ENCODE data around the gene RAB36. TPM values are rescaled to one million over a fixed set of nuclear protein-coding genes. Genes with fewer than 3 reads are reported as not detected.

Gene RAB36
- polyA plus RNA-seq, 1 donor from 2014 or later = 3.2 TPM

DNA sequence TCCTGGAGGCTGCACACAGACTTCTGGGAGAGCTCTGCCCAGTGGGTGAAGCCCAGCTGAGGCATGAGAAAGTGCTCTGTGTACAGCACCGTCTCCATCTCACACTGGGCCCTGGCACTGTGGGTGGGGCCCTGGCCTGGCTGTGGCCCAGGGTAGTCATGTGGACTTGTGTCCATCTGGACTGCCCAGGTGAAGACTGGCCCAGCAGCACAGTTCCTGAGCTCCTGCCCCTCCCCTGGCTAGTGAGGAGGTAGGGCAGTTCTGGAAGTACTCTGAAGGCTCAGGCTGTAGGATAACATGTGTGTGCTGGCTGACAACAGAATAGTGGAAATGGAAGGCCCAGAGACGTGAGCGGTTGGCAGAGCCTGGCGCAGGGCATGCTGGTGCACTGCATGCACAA, 38.9 kb upstream of the RAB36 start:
- Histone ChIP-seq H3K27me3 (ENCODE audit: insufficient read depth, low read depth, low read length) (no peaks in the 10 kb centered on the region), H3K9me2 (ENCODE audit: insufficient read depth, low read length) (no peaks in the 10 kb centered on the region), H3K4me2 (ENCODE audit: low read length) (no peak overlapping the region), H3F3A (ENCODE audit: insufficient read depth, low read length, poor library complexity, severe bottlenecking) (no peaks in the 10 kb centered on the region), H4K20me1 (ENCODE audit: insufficient read depth) (no peaks in the 10 kb centered on the region), H3K9me3 (ENCODE audit: low read length) (no peaks in the 10 kb centered on the region), H3K79me2 (replicated peaks; ENCODE audit: insufficient read depth, low read length) (no peaks in the 10 kb centered on the region), H3K4me3 (ENCODE audit: low read length) (no peak overlapping the region), H2AFZ (ENCODE audit: low read depth, low read length) (no peak overlapping the region), H3K9ac (ENCODE audit: low read length) (no peak overlapping the region), H3K27ac (ENCODE audit: low read length) (no peak overlapping the region), H3K36me3 (ENCODE audit: insufficient read depth, low read length) (no peaks in the 10 kb centered on the region)
- no peak for TF ChIP-seq EZH2 (IDR thresholded peaks at IDR 0.05; ENCODE audit: borderline replicate concordance, insufficient read depth, low read length, poor library complexity, severe bottlenecking)

DNA sequence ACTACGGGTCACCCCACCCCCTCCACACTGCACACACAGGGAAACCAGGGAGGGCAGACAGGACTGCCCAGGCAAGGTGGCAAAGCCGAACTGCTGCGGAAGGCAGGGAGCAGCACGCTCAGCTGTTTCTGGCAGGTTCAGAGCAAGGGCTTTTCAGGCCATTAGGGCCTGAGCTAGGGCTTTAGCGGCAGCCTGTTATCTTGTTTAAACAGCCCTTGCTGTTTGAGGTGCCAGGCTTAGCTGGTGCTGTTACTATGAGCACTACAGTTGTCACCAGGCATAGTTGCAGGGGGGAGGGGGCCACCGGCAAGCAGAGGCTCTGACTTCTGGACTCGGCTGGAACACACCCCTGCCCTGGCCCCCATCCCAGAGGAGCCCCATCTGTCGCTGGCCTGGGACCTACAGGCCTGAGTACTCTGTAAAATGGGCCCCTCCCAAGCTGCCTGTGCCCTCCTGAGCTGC, 38.3 kb upstream of the RAB36 start:
- no peak overlapping the region for H3K4me2 ChIP-seq (ENCODE audit: low read length)
- H3K4me3 ChIP-seq (ENCODE audit: low read length) = no peak overlapping the region
- H3K9me3 ChIP-seq (ENCODE audit: low read length) = no peaks in the 10 kb centered on the region
- no peak overlapping the region for H3K9ac ChIP-seq (ENCODE audit: low read length)
- no peaks in the 10 kb centered on the region for H3F3A ChIP-seq (ENCODE audit: insufficient read depth, low read length, poor library complexity, severe bottlenecking)
- H2AFZ ChIP-seq (ENCODE audit: low read depth, low read length) = no peak overlapping the region
- no peaks in the 10 kb centered on the region for H3K79me2 ChIP-seq (replicated peaks; ENCODE audit: insufficient read depth, low read length)
- no peak overlapping the region for H3K27ac ChIP-seq (ENCODE audit: low read length)
- TF ChIP-seq, protein P1, sequence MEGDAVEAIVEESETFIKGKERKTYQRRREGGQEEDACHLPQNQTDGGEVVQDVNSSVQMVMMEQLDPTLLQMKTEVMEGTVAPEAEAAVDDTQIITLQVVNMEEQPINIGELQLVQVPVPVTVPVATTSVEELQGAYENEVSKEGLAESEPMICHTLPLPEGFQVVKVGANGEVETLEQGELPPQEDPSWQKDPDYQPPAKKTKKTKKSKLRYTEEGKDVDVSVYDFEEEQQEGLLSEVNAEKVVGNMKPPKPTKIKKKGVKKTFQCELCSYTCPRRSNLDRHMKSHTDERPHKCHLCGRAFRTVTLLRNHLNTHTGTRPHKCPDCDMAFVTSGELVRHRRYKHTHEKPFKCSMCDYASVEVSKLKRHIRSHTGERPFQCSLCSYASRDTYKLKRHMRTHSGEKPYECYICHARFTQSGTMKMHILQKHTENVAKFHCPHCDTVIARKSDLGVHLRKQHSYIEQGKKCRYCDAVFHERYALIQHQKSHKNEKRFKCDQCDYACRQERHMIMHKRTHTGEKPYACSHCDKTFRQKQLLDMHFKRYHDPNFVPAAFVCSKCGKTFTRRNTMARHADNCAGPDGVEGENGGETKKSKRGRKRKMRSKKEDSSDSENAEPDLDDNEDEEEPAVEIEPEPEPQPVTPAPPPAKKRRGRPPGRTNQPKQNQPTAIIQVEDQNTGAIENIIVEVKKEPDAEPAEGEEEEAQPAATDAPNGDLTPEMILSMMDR (IDR thresholded peaks at IDR 0.05; ENCODE audit: poor library complexity, severe bottlenecking) = no peak
- TF ChIP-seq EP300 (conservative IDR thresholded peaks at IDR 0.05; ENCODE audit: poor library complexity, severe bottlenecking) = no peak
- TF ChIP-seq RAD21 (conservative IDR thresholded peaks at IDR 0.05) = no peak
- TF ChIP-seq, protein P2, sequence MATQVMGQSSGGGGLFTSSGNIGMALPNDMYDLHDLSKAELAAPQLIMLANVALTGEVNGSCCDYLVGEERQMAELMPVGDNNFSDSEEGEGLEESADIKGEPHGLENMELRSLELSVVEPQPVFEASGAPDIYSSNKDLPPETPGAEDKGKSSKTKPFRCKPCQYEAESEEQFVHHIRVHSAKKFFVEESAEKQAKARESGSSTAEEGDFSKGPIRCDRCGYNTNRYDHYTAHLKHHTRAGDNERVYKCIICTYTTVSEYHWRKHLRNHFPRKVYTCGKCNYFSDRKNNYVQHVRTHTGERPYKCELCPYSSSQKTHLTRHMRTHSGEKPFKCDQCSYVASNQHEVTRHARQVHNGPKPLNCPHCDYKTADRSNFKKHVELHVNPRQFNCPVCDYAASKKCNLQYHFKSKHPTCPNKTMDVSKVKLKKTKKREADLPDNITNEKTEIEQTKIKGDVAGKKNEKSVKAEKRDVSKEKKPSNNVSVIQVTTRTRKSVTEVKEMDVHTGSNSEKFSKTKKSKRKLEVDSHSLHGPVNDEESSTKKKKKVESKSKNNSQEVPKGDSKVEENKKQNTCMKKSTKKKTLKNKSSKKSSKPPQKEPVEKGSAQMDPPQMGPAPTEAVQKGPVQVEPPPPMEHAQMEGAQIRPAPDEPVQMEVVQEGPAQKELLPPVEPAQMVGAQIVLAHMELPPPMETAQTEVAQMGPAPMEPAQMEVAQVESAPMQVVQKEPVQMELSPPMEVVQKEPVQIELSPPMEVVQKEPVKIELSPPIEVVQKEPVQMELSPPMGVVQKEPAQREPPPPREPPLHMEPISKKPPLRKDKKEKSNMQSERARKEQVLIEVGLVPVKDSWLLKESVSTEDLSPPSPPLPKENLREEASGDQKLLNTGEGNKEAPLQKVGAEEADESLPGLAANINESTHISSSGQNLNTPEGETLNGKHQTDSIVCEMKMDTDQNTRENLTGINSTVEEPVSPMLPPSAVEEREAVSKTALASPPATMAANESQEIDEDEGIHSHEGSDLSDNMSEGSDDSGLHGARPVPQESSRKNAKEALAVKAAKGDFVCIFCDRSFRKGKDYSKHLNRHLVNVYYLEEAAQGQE (IDR thresholded peaks at IDR 0.05; ENCODE audit: borderline replicate concordance) = no peak
- no peak for TF ChIP-seq SMC3 (conservative IDR thresholded peaks at IDR 0.05; ENCODE audit: poor library complexity)
- TF ChIP-seq MXI1 (conservative IDR thresholded peaks at IDR 0.05; ENCODE audit: poor library complexity, severe bottlenecking) = no peak
- no peak for TF ChIP-seq EZH2 (IDR thresholded peaks at IDR 0.05; ENCODE audit: borderline replicate concordance, insufficient read depth, low read length, poor library complexity, severe bottlenecking)
- no peaks in the 10 kb centered on the region for H3K36me3 ChIP-seq (ENCODE audit: insufficient read depth, low read length)
- no peaks in the 10 kb centered on the region for H3K27me3 ChIP-seq (ENCODE audit: insufficient read depth, low read depth, low read length)
- no peaks in the 10 kb centered on the region for H3K9me2 ChIP-seq (ENCODE audit: insufficient read depth, low read length)
- H4K20me1 ChIP-seq (ENCODE audit: insufficient read depth) = no peaks in the 10 kb centered on the region

Measured in neural cell (in vitro differentiated cells).